ENCODE data around the gene RERE. TPM values are rescaled to one million over a fixed set of nuclear protein-coding genes. Genes with fewer than 3 reads are reported as not detected.

The RERE gene
- total RNA-seq, 1 experiment from 2014 or later, result 161 TPM

- ATAC-seq, result no peak
- H3K36me3 Mint-ChIP-seq, result peaks cover 9% of the 10 kb centered on the region; the same call in 1 of the 2 replicates
- H3K27me3 Mint-ChIP-seq (ENCODE audit: low read depth), result no peaks in the 10 kb centered on the region
- H3K9me3 Mint-ChIP-seq, result no peaks in the 10 kb centered on the region
- CTCF ChIA-PET, result no interaction called here
- peak overlapping the region; percentile 47 for H3K27ac Mint-ChIP-seq
- no peak for TF ChIP-seq ZNF416 (CRISPR knock-in tag; IDR thresholded peaks at IDR 0.05)
- no peak for TF ChIP-seq CBFB (CRISPR knock-in tag; IDR thresholded peaks at IDR 0.05; ENCODE audit: low read depth)
- no peak for TF ChIP-seq AR (CRISPR knock-in tag; IDR thresholded peaks at IDR 0.05)
- TF ChIP-seq STAT6 (CRISPR knock-in tag; conservative IDR thresholded peaks at IDR 0.05; ENCODE audit: low read depth), result no peak
- TF ChIP-seq ZNF532 (CRISPR knock-in tag; IDR thresholded peaks at IDR 0.05; ENCODE audit: borderline replicate concordance), result no peak
- TF ChIP-seq E2F5 (CRISPR knock-in tag; IDR thresholded peaks at IDR 0.05), result no peak
- TF ChIP-seq ZNF396 (CRISPR knock-in tag; IDR thresholded peaks at IDR 0.05; ENCODE audit: borderline replicate concordance), result no peak
- no peak for TF ChIP-seq PRDM15 (CRISPR knock-in tag; IDR thresholded peaks at IDR 0.05)
- POLR2A ChIA-PET, result no interaction called here
- peak overlapping the region; percentile 1; the same call in 1 of the 2 replicates for H3K4me3 Mint-ChIP-seq
- DNase-seq (ENCODE audit: low spot score), result no peak
- H3K4me1 Mint-ChIP-seq, result peaks cover 28% of the 10 kb centered on the region
Observed at GRCh38 chr1:8416881-8417280, 400.6 kb downstream of the RERE start.

Data from WTC11 (cell line).